ENCODE results near the gene SPAG7. TPM values are rescaled to one million over a fixed set of nuclear protein-coding genes. Genes with fewer than 3 reads are reported as not detected.

The SPAG7 gene
- total and polyA plus RNA-seq, 2 of the 8 experiments (the other 6 are each of a cell fraction or from before 2014, with no cell fraction given) = 74.2 to 81.9 TPM

- TF ChIP-seq RAD21 (IDR thresholded peaks at IDR 0.05 in 1 of 2, conservative IDR thresholded peaks at IDR 0.05 in 1 of 2; ENCODE audit: low read depth in 2 of 2, low read length in 2 of 2) (no peak), GTF2F1 (IDR thresholded peaks at IDR 0.05; ENCODE audit: borderline replicate concordance, low read depth, low read length) (no peak), CBX8 (IDR thresholded peaks at IDR 0.05; ENCODE audit: borderline replicate concordance, low read depth, low read length) (no peak), BRCA1 (IDR thresholded peaks at IDR 0.05; ENCODE audit: low read depth, low read length) (no peak), CTBP2 (IDR thresholded peaks at IDR 0.05; ENCODE audit: borderline replicate concordance, insufficient read depth, insufficient read length, low read length) (no peak)
Measured at GRCh38 chr17:5000237-5000639, 32.6 kb upstream of the SPAG7 start (continued).
